Cardiac septum (tissue), 1 donor: ENCODE measurements around the gene CABLES1. TPM values are rescaled to one million over a fixed set of nuclear protein-coding genes. Genes with fewer than 3 reads are reported as not detected.

Experiments used
- DNase-seq: peaks from one replicate; pipeline ENCODE4 v3.0.0-alpha.2; 2020; ENCODE audit warnings: low spot score
- intact Hi-C: fragments of 100-400 bp; cut with DNase I; formaldehyde crosslinking; loops from one replicate; pipeline ENCODE4 v1.14.0; 2022
- total RNA-seq: library from RNA; stranded (reverse); fragmentation: NEBNext Ultra II Directional; extraction: Animal tissue kit (Norgen Biotek cat#: 25700); gene quantifications from one replicate; pipeline ENCODE4 v1.2.1, GENCODE V29; 2021
- donor health status: DM: no; HTN: no; CAD: no.

Gene CABLES1
- total RNA-seq, 1 donor from 2014 or later, result 1.5 TPM

DNA sequence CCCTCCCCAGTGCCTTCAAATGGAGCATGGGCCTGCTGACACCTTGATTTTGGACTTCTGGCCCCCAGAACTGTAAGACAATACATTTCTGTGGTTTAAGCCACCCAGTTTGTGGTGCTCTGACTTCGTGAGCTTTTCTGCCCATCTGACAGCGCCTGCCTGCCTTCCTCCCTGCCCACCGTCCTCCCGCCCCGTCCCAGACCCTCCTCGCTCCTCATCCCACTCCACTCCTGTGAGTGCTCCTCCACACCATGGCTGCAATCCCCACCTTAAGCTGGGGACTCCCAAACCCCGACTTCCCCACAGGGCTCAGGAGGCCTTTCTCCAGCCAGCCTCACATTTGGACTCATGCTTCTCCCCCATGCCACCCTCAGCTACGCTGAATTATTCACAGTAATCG is 70.7 kb downstream of the CABLES1 start:
- no peak for DNase-seq
- intact Hi-C loops, result no loop called here

GRCh38 chr18:23207191-23207955 is 72.1 kb downstream of the CABLES1 start:
- no peak for DNase-seq
- intact Hi-C loops, result no loop called here

DNA sequence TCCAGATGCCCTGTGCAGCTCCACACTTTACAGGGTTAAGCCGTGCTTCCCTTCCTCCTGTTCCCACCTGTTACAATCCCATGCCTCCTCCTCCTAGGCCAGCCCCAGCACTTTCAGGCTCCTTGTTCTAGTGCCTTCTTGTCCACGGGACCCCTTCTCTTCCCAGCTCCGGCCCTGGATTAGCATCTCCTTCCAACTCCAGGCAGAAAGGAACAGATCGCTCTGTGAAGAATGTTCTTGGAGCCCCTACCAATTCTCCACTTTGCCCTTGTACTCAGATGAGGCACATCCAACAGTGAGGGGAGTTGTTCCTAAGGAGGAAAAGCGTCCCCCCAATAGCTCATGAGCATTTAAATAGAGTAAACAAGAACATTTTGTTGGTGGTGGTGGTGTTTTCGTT is 72.7 kb downstream of the CABLES1 start:
- no peak for DNase-seq
- intact Hi-C loops, result no loop called here

- no peak for DNase-seq
- intact Hi-C loops, result no loop called here
These were observed 73.3 kb downstream of the CABLES1 start for GRCh38 chr18:23208600-23208999.

DNA sequence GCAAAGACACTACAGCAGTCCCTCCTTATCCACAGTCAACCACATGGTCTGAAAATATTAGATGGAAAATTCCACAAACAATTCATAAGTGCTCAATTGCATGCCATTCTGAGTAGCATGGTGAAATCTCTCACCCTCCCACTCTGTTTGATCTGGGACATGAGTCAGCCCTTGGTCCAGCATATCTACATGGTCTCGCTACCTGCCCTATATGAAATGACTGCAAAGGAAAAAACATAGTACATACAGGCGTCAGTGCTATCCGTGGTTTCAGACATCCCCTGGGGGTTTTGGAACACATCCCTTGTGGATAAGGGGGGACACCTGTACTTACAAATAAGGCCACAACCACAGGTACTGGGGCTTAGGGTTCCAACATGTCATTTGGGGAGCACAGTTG is 73.7 kb downstream of the CABLES1 start:
- no peak for DNase-seq
- intact Hi-C loops, result no loop called here

DNA sequence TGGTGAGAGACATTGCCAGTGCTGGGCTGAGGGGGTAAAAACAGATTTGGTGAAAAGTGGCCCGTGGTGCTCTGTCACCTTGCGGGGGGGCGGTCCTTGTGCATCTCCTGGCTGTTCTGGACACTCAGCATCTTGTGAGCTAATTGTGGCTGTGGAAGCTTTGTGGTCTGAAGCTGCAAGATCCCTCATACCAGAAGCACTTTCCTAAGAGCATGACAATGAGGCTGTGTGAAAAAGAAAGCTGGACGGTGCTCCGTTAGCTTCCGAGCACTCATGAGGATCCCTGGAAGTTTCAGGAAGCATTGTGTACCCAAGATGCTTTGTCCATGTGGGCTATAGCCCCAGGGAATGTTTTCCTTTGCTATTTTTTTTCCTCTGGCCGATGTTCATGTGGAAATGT is 74.5 kb downstream of the CABLES1 start:
- no peak for DNase-seq
- intact Hi-C loops, result loop anchor here (5.0 kb wide), 1 partner anchor 77 kb away; no protein-coding TSS in a partner anchor

DNA sequence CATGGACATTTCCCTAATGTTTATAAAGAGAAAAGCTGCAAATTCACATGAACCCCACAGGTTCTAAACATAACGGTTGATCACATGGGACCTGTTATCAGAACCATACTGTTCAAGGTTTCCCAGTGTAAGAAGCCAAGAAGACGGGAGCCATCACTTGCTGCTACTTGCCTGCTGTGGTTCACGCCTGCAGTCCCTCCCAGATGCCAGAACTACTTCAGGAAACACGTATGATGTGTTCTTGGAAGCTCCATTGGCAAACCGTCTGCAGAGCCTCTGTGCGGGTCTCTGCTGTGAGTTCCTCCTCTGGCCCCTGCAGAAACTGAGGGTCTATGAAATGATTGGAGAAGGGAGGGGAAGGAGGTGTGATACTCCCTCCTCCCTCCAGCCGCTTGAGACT is 75.2 kb downstream of the CABLES1 start:
- DNase-seq, result no peak
- intact Hi-C loops, result loop anchor here (5.0 kb wide), 1 partner anchor 78 kb away; no protein-coding TSS in a partner anchor

DNA sequence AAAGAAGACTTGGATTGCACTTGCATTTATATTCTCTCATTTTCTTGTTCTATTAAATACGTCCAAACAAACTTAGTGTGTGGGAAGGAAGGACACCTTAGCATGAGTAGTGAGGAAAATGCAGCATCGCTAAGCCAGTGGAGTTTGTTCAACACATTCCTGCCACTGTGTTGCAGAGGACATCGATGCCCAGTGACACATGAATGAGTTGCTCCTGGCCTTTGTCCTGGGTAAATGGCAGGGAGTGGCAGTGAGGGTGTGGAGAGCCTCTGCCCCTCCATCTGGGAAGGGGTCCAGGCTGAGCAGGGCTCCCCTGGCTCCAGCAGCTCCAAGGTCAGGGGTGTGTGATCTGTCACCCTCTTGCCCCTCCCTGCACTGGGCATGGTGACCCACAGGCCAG is 75.9 kb downstream of the CABLES1 start:
- DNase-seq, result no peak
- intact Hi-C loops, result loop anchor here (5.0 kb wide), 1 partner anchor 79 kb away; no protein-coding TSS in a partner anchor

GRCh38 chr18:23212161-23212560 is 76.9 kb downstream of the CABLES1 start:
- no peak for DNase-seq
- intact Hi-C loops, result loop anchor here (5.0 kb wide), 1 partner anchor 80 kb away; no protein-coding TSS in a partner anchor

DNA sequence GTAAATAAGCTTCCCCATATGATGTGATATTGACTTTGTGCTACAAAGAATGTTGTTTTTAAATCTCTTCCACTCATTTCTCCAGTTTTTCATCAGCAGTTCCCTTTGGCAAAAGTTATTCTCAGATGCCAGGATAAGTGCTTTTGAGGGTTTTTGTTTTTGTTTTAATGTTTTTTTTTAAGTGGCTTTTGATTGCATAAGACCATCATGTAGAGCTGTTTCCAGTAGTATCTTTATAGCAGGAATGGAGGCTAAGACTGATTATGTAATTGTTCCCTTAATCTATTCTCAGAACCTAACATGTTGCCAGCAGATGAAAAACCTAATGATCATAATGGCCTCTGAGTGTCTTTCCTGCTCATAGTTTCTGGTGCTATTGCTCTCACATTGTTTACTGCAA is 77.9 kb downstream of the CABLES1 start:
- intact Hi-C loops, result loop anchor here (5.0 kb wide), 1 partner anchor 81 kb away; no protein-coding TSS in a partner anchor
- no peak for DNase-seq

GRCh38 chr18:23217781-23218180 is 82.5 kb downstream of the CABLES1 start:
- intact Hi-C loops, result no loop called here
- DNase-seq, result no peak

- DNase-seq, result no peak
- intact Hi-C loops, result no loop called here
These were observed 85.1 kb downstream of the CABLES1 start for GRCh38 chr18:23220355-23220754.

GRCh38 chr18:23223641-23224040 is 88.4 kb downstream of the CABLES1 start:
- no peak for DNase-seq
- intact Hi-C loops, result no loop called here

- DNase-seq, result no peak
- intact Hi-C loops, result loop anchor here (5.0 kb wide), 2 partner anchors 33 to 132 kb away; no protein-coding TSS in a partner anchor
These were observed 90.2 kb downstream of the CABLES1 start for GRCh38 chr18:23225503-23225902.

GRCh38 chr18:23226391-23226790 is 91.1 kb downstream of the CABLES1 start:
- intact Hi-C loops, result loop anchor here (5.0 kb wide), 2 partner anchors 34 to 131 kb away; no protein-coding TSS in a partner anchor
- DNase-seq, result no peak

DNA sequence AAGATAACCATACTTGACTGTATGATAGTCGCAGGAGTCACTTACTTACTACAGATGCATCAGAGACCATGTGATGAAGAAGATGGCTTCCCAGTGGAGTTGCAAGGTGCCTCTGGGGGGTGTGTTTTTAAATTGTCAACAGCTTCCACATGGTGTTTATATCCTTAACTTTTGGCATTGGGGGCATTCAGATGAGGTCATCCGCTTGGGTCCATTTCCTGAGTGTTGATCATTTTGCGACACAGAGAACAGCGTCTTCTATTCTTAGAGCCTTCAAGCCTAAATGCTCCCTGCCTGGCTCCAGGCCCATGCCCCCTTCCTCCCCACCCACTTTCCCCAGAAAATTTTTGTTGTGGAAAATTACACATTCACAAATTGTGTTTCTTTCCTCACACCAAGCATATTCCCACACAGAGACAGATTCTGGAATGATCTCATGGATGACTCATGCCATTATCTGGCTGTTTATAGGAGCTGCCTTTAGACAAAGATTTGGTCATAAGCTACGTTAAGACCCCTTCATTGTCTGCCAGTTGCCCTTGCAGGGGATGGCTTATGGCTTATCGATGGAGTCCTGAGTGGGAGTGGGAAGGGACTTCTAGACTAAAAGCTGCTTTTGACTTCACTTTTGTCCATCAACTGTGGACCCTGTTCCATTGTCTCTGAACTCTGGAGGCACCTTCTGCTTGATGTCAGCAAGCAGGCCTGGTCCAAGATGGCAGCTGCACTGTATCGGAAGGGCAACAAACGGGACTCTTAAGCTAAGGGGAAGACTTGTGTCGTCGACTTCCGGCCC is 91.8 kb downstream of the CABLES1 start:
- DNase-seq, result no peak
- intact Hi-C loops, result loop anchor here (5.0 kb wide), 2 partner anchors 35 to 130 kb away; no protein-coding TSS in a partner anchor

- intact Hi-C loops, result loop anchor here (2.0 to 5.0 kb wide), 3 partner anchors 35 to 130 kb away; no protein-coding TSS in a partner anchor
These were observed 92.4 kb downstream of the CABLES1 start for GRCh38 chr18:23227726-23228070.

DNA sequence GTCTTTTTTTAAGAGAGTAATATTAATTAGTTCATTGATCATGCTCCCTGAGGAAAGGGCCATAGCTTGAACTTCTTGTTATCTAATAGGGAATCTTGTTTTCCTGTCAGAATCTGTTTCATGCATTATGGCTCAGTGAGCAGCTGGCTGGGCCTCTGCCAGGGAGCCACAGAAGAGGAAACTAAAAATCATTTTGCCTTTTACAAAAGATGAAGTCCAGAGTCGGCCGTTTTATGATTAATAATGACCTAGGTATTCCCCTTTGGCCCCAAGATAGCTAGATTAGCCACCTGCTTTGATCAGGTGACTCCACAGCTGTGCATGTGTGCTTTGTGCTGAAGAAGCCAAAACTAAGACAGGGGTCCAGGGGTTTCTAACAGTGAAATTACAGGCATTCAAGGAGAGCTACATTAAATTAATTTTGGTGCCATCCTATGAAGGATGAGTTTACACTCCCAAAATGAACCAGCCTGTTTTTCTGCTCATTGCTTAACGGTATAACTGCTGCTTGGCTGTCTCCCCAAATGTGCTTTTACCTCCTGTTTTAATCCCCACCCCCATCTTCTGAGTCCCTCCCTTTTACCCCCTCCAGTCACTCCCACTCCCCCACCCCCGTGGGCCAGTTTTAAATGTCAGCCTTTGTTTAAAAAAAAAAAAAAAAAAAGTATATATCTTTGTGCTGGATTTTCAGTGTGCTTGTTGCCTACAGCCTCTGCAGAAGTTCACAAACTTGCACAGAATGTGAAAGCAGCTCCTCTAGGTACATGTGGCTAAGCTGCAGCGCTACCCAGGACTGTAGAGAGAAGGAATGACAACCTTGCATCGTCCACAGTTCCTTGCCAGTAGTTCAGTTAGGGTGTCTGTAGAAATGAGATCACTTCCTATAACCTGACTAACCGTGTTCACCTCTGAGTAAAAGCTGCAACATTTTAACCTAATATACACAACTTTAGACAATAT is 93.1 kb downstream of the CABLES1 start:
- intact Hi-C loops, result loop anchor here (2.0 to 5.0 kb wide), 3 partner anchors 36 to 129 kb away; no protein-coding TSS in a partner anchor
- no peak for DNase-seq

More at GRCh38 chr18:23227726-23228070, 92.4 kb downstream of the CABLES1 start:
- no peak for DNase-seq

- intact Hi-C loops, result loop anchor here (2.0 to 5.0 kb wide), 3 partner anchors 37 to 128 kb away; no protein-coding TSS in a partner anchor
- no peak for DNase-seq
These were observed 94.2 kb downstream of the CABLES1 start for GRCh38 chr18:23229472-23229871.
